Upper lobe of left lung (tissue), 4 donors: ENCODE measurements around the gene FAM72A.
"Not testable (repeated sequence)": the region's sequence is repeated elsewhere in the genome, so short reads cannot be mapped to it uniquely, and the experiment has no call there.

ENCODE experiments used
- POLR2A ChIP-seq, 4 donors: fragments of 450-650 bp; IDR thresholded peaks; one replicate each; pipeline ENCODE4 v1.5.1; 2016 to 2017; ENCODE audit warnings: antibody characterized with exemption in 4 of 4, mild to moderate bottlenecking in 2 of 4
- TF ChIP-seq, protein P1 (sequence below), 6 experiments: fragments of 450-650 bp in 4 of 6; fragments of 200-600 bp in 2 of 6; sonication (generic) in 2 of 6; IDR thresholded peaks; one replicate each; pipeline ENCODE4 v1.5.1; 2016 to 2019; ENCODE audit warnings: antibody characterized with exemption in 6 of 6

DNA sequence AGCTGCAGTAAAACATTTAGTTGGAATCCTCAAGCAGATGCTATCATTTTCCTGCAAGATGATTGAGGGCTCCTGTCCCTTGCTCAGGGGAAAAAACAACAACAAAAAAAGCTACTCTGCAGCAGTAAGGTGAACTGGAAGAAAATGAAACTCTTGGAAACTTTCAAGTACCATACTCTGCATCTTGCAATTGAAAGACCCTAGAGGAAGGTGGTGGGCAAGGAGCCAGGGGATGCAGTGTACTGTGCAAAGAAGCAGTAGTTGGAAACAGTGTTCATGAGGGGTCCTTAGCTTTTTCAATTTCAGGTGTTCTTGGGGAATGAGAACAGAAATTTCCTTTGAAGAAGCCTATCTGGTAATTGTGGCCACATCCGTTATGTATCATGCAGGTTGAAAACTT, 8.2 kb upstream of the FAM72A start:
- TF ChIP-seq, protein P1, sequence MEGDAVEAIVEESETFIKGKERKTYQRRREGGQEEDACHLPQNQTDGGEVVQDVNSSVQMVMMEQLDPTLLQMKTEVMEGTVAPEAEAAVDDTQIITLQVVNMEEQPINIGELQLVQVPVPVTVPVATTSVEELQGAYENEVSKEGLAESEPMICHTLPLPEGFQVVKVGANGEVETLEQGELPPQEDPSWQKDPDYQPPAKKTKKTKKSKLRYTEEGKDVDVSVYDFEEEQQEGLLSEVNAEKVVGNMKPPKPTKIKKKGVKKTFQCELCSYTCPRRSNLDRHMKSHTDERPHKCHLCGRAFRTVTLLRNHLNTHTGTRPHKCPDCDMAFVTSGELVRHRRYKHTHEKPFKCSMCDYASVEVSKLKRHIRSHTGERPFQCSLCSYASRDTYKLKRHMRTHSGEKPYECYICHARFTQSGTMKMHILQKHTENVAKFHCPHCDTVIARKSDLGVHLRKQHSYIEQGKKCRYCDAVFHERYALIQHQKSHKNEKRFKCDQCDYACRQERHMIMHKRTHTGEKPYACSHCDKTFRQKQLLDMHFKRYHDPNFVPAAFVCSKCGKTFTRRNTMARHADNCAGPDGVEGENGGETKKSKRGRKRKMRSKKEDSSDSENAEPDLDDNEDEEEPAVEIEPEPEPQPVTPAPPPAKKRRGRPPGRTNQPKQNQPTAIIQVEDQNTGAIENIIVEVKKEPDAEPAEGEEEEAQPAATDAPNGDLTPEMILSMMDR (IDR thresholded peaks at IDR 0.05), result not testable (repeated sequence)
- not testable (repeated sequence) for TF ChIP-seq POLR2A (IDR thresholded peaks at IDR 0.05)
